ENCODE results near the gene DAB1. TPM values are rescaled to one million over a fixed set of nuclear protein-coding genes. Genes with fewer than 3 reads are reported as not detected.

Gene DAB1
- total and polyA plus RNA-seq, 2 of the 8 experiments (the other 6 are each of a cell fraction or from before 2014, with no cell fraction given) = 4.4 to 11.8 TPM

- CTCF ChIA-PET (ENCODE audit: partially characterized antibody) = interaction anchor here (0.7 to 1.1 kb wide), 2 partner anchors 26 to 159 kb away, joined by 3 to 5 read pairs; no protein-coding TSS in a partner anchor
These were observed 171.1 kb downstream of the DAB1 start for GRCh38 chr1:57252597-57253294.

More at GRCh38 chr1:57252597-57253294, 171.1 kb downstream of the DAB1 start:
- Histone ChIP-seq H4K8ac (ENCODE audit: extremely low read depth, insufficient read depth, low read length) (no peak overlapping the region), H3K18ac (ENCODE audit: extremely low read depth, low read length) (no peak overlapping the region), H2BK15ac (ENCODE audit: low read length) (no peak overlapping the region), H2BK120ac (replicated peaks; ENCODE audit: low read depth, low read length) (no peak overlapping the region), H3K14ac (ENCODE audit: insufficient read length) (no peak overlapping the region), H3K4me1 (replicated peaks in 1 of 4; ENCODE audit: control insufficient read depth in 3 of 4, insufficient read depth in 4 of 4, low read length in 3 of 4) (no peaks in the 10 kb centered on the region), H3K9me3 (ENCODE audit: insufficient read depth in 2 of 2, low read depth in 1 of 2, low read length in 1 of 2) (no peaks in the 10 kb centered on the region), H2BK5ac (ENCODE audit: low read depth, low read length) (no peak overlapping the region), H3K4me3 (ENCODE audit: extremely low read depth in 1 of 4, insufficient read depth in 2 of 4, low read depth in 3 of 4, low read length in 4 of 4) (no peak overlapping the region), H3K79me2 (ENCODE audit: control insufficient read depth in 1 of 2, insufficient read depth in 2 of 2, low read length in 2 of 2) (no peaks in the 10 kb centered on the region), H3K9ac (replicated peaks in 1 of 4; ENCODE audit: extremely low read depth in 1 of 4, low read depth in 3 of 4, low read length in 3 of 4) (no peak overlapping the region), H2BK12ac (ENCODE audit: low read depth, low read length) (no peak overlapping the region), H3K36me3 (ENCODE audit: control insufficient read depth in 2 of 4, insufficient read depth in 4 of 4, low read length in 3 of 4) (no peaks in the 10 kb centered on the region), H3K79me1 (ENCODE audit: low read depth, low read length) (no peaks in the 10 kb centered on the region), H2AK5ac (ENCODE audit: low read depth, low read length) (no peak overlapping the region), H3K27me3 (replicated peaks in 1 of 4; ENCODE audit: control insufficient read depth in 3 of 4, extremely low read depth in 1 of 4, insufficient read depth in 3 of 4, low read length in 3 of 4) (no peaks in the 10 kb centered on the region), H3K23me2 (ENCODE audit: low read depth, low read length) (no peaks in the 10 kb centered on the region), H2BK20ac (ENCODE audit: low read length) (no peak overlapping the region), H3K56ac (replicated peaks; ENCODE audit: insufficient read length, low read depth, low read length) (no peak overlapping the region), H4K20me1 (replicated peaks in 1 of 2; ENCODE audit: control insufficient read depth in 1 of 2, insufficient read depth in 2 of 2, low read length in 2 of 2) (no peaks in the 10 kb centered on the region), H3K23ac (ENCODE audit: insufficient read length) (no peak overlapping the region), H4K5ac (ENCODE audit: insufficient read length, low read depth, low read length) (no peak overlapping the region), H3K4ac (replicated peaks; ENCODE audit: insufficient read length, low read depth, low read length) (no peak overlapping the region), H3K27ac (ENCODE audit: low read depth, low read length) (no peak overlapping the region), H4K91ac (replicated peaks; ENCODE audit: insufficient read length, low read length) (no peak overlapping the region), H2AFZ (ENCODE audit: low read length) (no peak overlapping the region), H3K4me2 (ENCODE audit: insufficient read depth in 1 of 2, low read depth in 2 of 2, low read length in 2 of 2) (no peak overlapping the region)
- FAIRE-seq (peak; percentile 36), DNase-seq (ENCODE audit: low read depth in 1 of 2, low spot score in 2 of 2) (no peak)
- 73% methylated on average over 10 of the region's 10 CpGs; no CpG with 5 or more reads in 1 of the 2 experiments for WGBS, 2 experiments (ENCODE audit: extremely low coverage in 1 of 2, insufficient coverage in 1 of 2, insufficient read length in 1 of 2, insufficient replicate concordance in 2 of 2, low coverage in 1 of 2, low lambda C conversion rate in 2 of 2, missing lambda C conversion rate in 1 of 2)
- TF ChIP-seq RAD21 (IDR thresholded peaks at IDR 0.05 in 1 of 2, conservative IDR thresholded peaks at IDR 0.05 in 1 of 2; ENCODE audit: low read depth in 2 of 2, low read length in 2 of 2) = peak; percentile 55 to 64
- no peak for TF ChIP-seq GABPA (IDR thresholded peaks at IDR 0.05; ENCODE audit: borderline replicate concordance, insufficient read depth, low read length)
- no peak for TF ChIP-seq BCL11A (IDR thresholded peaks at IDR 0.05; ENCODE audit: low read depth in 2 of 2, low read length in 2 of 2)
- TF ChIP-seq JUND (IDR thresholded peaks at IDR 0.05; ENCODE audit: low read length) = 0 out of 2 replicates have a peak, but pooled peaks have one; percentile 39
- no peak for TF ChIP-seq JUN (IDR thresholded peaks at IDR 0.05; ENCODE audit: low read depth, low read length)
- no peak for TF ChIP-seq CBX5 (IDR thresholded peaks at IDR 0.05; ENCODE audit: low read depth, low read length)
- no peak for TF ChIP-seq SP2 (IDR thresholded peaks at IDR 0.05; ENCODE audit: low read length)
- peak; percentile 10 to 46 (median 41); a peak in 2 of 4 replicates for TF ChIP-seq CTCF (IDR thresholded peaks at IDR 0.05; ENCODE audit: control extremely low read depth in 1 of 3, insufficient read depth in 1 of 3, low read depth in 1 of 3, low read length in 3 of 3)
- TF ChIP-seq POLR2AphosphoS5 (IDR thresholded peaks at IDR 0.05; ENCODE audit: low read depth, low read length) = no peak
- TF ChIP-seq SP4 (IDR thresholded peaks at IDR 0.05; ENCODE audit: low read length) = no peak
- POLR2A ChIA-PET (ENCODE audit: partially characterized antibody) = interaction anchor here (1.1 kb wide), 1 partner anchor 9 kb away, joined by 3 read pairs; no protein-coding TSS in a partner anchor

All from H1 (cell line).